SJCRH30 (cell line): Measurements from ENCODE around the gene XPO5. TPM values are rescaled to one million over a fixed set of nuclear protein-coding genes. Genes with fewer than 3 reads are reported as not detected.
"Not testable (repeated sequence)": the region's sequence is repeated elsewhere in the genome, so short reads cannot be mapped to it uniquely, and the experiment has no call there.

Source experiments
- DNase-seq, 2 experiments: peaks; one replicate each; pipeline ENCODE4 v3.0.0-alpha.2; 2015 to 2020
- H3K27ac ChIP-seq: fragments of 250-450 bp; sonication (Bioruptor Pico); 2 replicates; pipeline ENCODE4 v1.5.1; 2020; ENCODE audit warnings: mild to moderate bottlenecking, moderate library complexity
- H3K27me3 ChIP-seq: fragments of 250-450 bp; sonication (Bioruptor Pico); 2 replicates; pipeline ENCODE4 v1.5.1; 2020; ENCODE audit warnings: mild to moderate bottlenecking, moderate library complexity
- H3K36me3 ChIP-seq: fragments of 250-450 bp; sonication (Bioruptor Pico); 2 replicates; pipeline ENCODE4 v1.5.1; 2020; ENCODE audit warnings: mild to moderate bottlenecking, moderate library complexity
- H3K4me1 ChIP-seq: fragments of 250-450 bp; sonication (Bioruptor Pico); 2 replicates; pipeline ENCODE4 v1.5.1; 2020; ENCODE audit warnings: mild to moderate bottlenecking, moderate library complexity
- H3K4me3 ChIP-seq: fragments of 250-450 bp; sonication (Bioruptor Pico); 2 replicates; pipeline ENCODE4 v1.5.1; 2020; ENCODE audit warnings: mild to moderate bottlenecking, moderate library complexity
- H3K9me3 ChIP-seq: fragments of 250-450 bp; sonication (Bioruptor Pico); replicated peaks from 2 replicates; pipeline ENCODE4 v1.5.1; 2020; ENCODE audit warnings: mild to moderate bottlenecking, moderate library complexity
- total RNA-seq: library from RNA; depleted of rRNA; stranded (reverse); fragments of >200 nt; shearing (Covaris generic); gene quantifications from 2 replicates; pipeline ENCODE4 v1.2.3, GENCODE V29; 2014

The XPO5 gene
- total RNA-seq, 1 experiment from 2014 or later = 88.6 TPM

- H3K4me3 ChIP-seq = no peak overlapping the region
- no peaks in the 10 kb centered on the region for H3K27me3 ChIP-seq
- no peaks in the 10 kb centered on the region for H3K9me3 ChIP-seq
- no peak overlapping the region for H3K27ac ChIP-seq
- no peak for DNase-seq
- H3K4me1 ChIP-seq = peaks cover 12% of the 10 kb centered on the region
- peaks cover 39% of the 10 kb centered on the region for H3K36me3 ChIP-seq
These were observed 72.4 kb downstream of the XPO5 start for GRCh38 chr6:43503443-43503842.

- DNase-seq = no peak
- Histone ChIP-seq H3K27me3 (no peaks in the 10 kb centered on the region), H3K27ac (no peak overlapping the region), H3K9me3 (no peaks in the 10 kb centered on the region), H3K36me3 (peaks cover 39% of the 10 kb centered on the region), H3K4me3 (no peak overlapping the region), H3K4me1 (peaks cover 14% of the 10 kb centered on the region)
These were observed 73.2 kb downstream of the XPO5 start for GRCh38 chr6:43502666-43503065.

- H3K36me3 ChIP-seq = peaks cover 36% of the 10 kb centered on the region
- H3K27me3 ChIP-seq = no peaks in the 10 kb centered on the region
- no peaks in the 10 kb centered on the region for H3K9me3 ChIP-seq
- peaks cover 18% of the 10 kb centered on the region for H3K4me1 ChIP-seq
- no peak overlapping the region for H3K27ac ChIP-seq
- no peak overlapping the region for H3K4me3 ChIP-seq
- DNase-seq = no peak
These were observed 74.9 kb downstream of the XPO5 start for GRCh38 chr6:43500921-43501320.

GRCh38 chr6:43499028-43499815 is 76.6 kb downstream of the XPO5 start:
- Histone ChIP-seq H3K27ac (no peak overlapping the region), H3K4me3 (no peak overlapping the region), H3K4me1 (peaks cover 13% of the 10 kb centered on the region), H3K9me3 (no peaks in the 10 kb centered on the region), H3K27me3 (no peaks in the 10 kb centered on the region), H3K36me3 (peaks cover 30% of the 10 kb centered on the region)
- DNase-seq = no peak

- H3K27ac ChIP-seq, H3K27me3 ChIP-seq, H3K9me3 ChIP-seq, DNase-seq, H3K4me3 ChIP-seq: not testable (repeated sequence)
- peaks cover 23% of the 10 kb centered on the region for H3K36me3 ChIP-seq
- H3K4me1 ChIP-seq = peaks cover 22% of the 10 kb centered on the region
These were observed 77.5 kb downstream of the XPO5 start for GRCh38 chr6:43498291-43498690.

GRCh38 chr6:43497689-43498088 is 78.1 kb downstream of the XPO5 start:
- Histone ChIP-seq H3K4me3 (no peak overlapping the region), H3K27me3 (no peaks in the 10 kb centered on the region), H3K27ac (no peak overlapping the region), H3K4me1 (peaks cover 28% of the 10 kb centered on the region), H3K36me3 (peaks cover 22% of the 10 kb centered on the region), H3K9me3 (no peaks in the 10 kb centered on the region)
- DNase-seq = peak in 1 of 2 experiments; percentile 27

GRCh38 chr6:43497129-43497396 is 78.8 kb downstream of the XPO5 start:
- no peaks in the 10 kb centered on the region for H3K9me3 ChIP-seq
- no peak overlapping the region for H3K4me3 ChIP-seq
- peaks cover 17% of the 10 kb centered on the region for H3K36me3 ChIP-seq
- H3K27ac ChIP-seq = no peak overlapping the region
- peaks cover 33% of the 10 kb centered on the region for H3K4me1 ChIP-seq
- DNase-seq = no peak
- no peaks in the 10 kb centered on the region for H3K27me3 ChIP-seq

GRCh38 chr6:43496370-43497128 is 79.3 kb downstream of the XPO5 start:
- DNase-seq = peak in 1 of 2 experiments; percentile 53
- peaks cover 38% of the 10 kb centered on the region for H3K4me1 ChIP-seq
- H3K9me3 ChIP-seq = no peaks in the 10 kb centered on the region
- no peak overlapping the region for H3K4me3 ChIP-seq
- peaks cover 17% of the 10 kb centered on the region for H3K36me3 ChIP-seq
- no peak overlapping the region for H3K27ac ChIP-seq
- no peaks in the 10 kb centered on the region for H3K27me3 ChIP-seq

GRCh38 chr6:43495409-43495941 is 80.4 kb downstream of the XPO5 start:
- Histone ChIP-seq H3K4me1 (peaks cover 41% of the 10 kb centered on the region), H3K36me3 (peaks cover 10% of the 10 kb centered on the region), H3K27me3 (no peaks in the 10 kb centered on the region), H3K27ac (no peak overlapping the region), H3K9me3 (no peaks in the 10 kb centered on the region), H3K4me3 (no peak overlapping the region)
- DNase-seq = no peak

- H3K36me3 ChIP-seq = peaks cover 9% of the 10 kb centered on the region
- H3K9me3 ChIP-seq = no peaks in the 10 kb centered on the region
- DNase-seq = no peak
- H3K4me1 ChIP-seq = peaks cover 41% of the 10 kb centered on the region
- H3K27me3 ChIP-seq = no peaks in the 10 kb centered on the region
- no peak overlapping the region for H3K27ac ChIP-seq
- H3K4me3 ChIP-seq = no peak overlapping the region
These were observed 81.1 kb downstream of the XPO5 start for GRCh38 chr6:43494766-43495165.

GRCh38 chr6:43494321-43494720 is 81.5 kb downstream of the XPO5 start:
- no peak for DNase-seq
- Histone ChIP-seq H3K27ac (no peak overlapping the region), H3K27me3 (no peaks in the 10 kb centered on the region), H3K4me1 (peaks cover 41% of the 10 kb centered on the region), H3K9me3 (no peaks in the 10 kb centered on the region), H3K4me3 (no peak overlapping the region), H3K36me3 (peaks cover 6% of the 10 kb centered on the region)

- Histone ChIP-seq H3K4me1 (peaks cover 44% of the 10 kb centered on the region), H3K36me3 (peaks cover 4% of the 10 kb centered on the region), H3K27me3 (no peaks in the 10 kb centered on the region), H3K27ac (no peak overlapping the region), H3K9me3 (no peaks in the 10 kb centered on the region), H3K4me3 (no peak overlapping the region)
- DNase-seq = peak in 1 of 2 experiments; percentile 62
These were observed 82.0 kb downstream of the XPO5 start for GRCh38 chr6:43493833-43494232.

GRCh38 chr6:43493230-43493629 is 82.6 kb downstream of the XPO5 start:
- no peaks in the 10 kb centered on the region for H3K9me3 ChIP-seq
- H3K27ac ChIP-seq = peak overlapping the region; percentile 62
- H3K4me3 ChIP-seq = no peak overlapping the region
- peaks cover 50% of the 10 kb centered on the region for H3K4me1 ChIP-seq
- H3K27me3 ChIP-seq = no peaks in the 10 kb centered on the region
- no peak for DNase-seq
- no peaks in the 10 kb centered on the region; the same call in 1 of the 2 replicates for H3K36me3 ChIP-seq

GRCh38 chr6:43492673-43493072 is 83.2 kb downstream of the XPO5 start:
- Histone ChIP-seq H3K27ac (peak overlapping the region; percentile 62), H3K9me3 (no peaks in the 10 kb centered on the region), H3K36me3 (no peaks in the 10 kb centered on the region), H3K27me3 (no peaks in the 10 kb centered on the region), H3K4me3 (peak overlapping the region; percentile 15), H3K4me1 (peaks cover 52% of the 10 kb centered on the region)
- DNase-seq = peak; percentile 73 to 80
